OCI-LY1 (cell line): ENCODE measurements around the gene MAP3K20.
A peak's percentile ranks its signal among the peaks of the same experiment; 100 is the strongest.

Source experiments
- H2AFZ ChIP-seq: fragments of 200-600 bp; sonication (generic), shearing (Covaris generic); 2 replicates; pipeline ENCODE4 v1.6.0; 2014; ENCODE audit warnings: antibody characterized with exemption, mild to moderate bottlenecking, low read length
- H3F3A ChIP-seq: fragments of 200-600 bp; sonication (generic), shearing (Covaris generic); 2 replicates; pipeline ENCODE4 v1.6.0; 2014; ENCODE audit warnings: mild to moderate bottlenecking, antibody characterized with exemption, low read length, moderate library complexity; ENCODE audit not compliant: insufficient read depth
- H3K27ac ChIP-seq: fragments of 200-600 bp; sonication (generic); 2 replicates; pipeline ENCODE4 v1.5.1; 2014; ENCODE audit warnings: low read length, mixed run types, mild to moderate bottlenecking, low read depth; ENCODE audit not compliant: poor library complexity, severe bottlenecking
- H3K27me3 ChIP-seq: fragments of 200-600 bp; sonication (generic); 2 replicates; pipeline ENCODE4 v1.6.0; 2014; ENCODE audit warnings: antibody characterized with exemption, mild to moderate bottlenecking, low read length, moderate library complexity; ENCODE audit not compliant: insufficient read depth
- H3K36me3 ChIP-seq: fragments of 200-600 bp; sonication (generic); 2 replicates; pipeline ENCODE4 v1.6.1; 2014; ENCODE audit warnings: mild to moderate bottlenecking, antibody characterized with exemption, low read length, moderate library complexity, mixed read lengths; ENCODE audit not compliant: insufficient read depth
- H3K4me1 ChIP-seq: fragments of 200-600 bp; sonication (generic); 2 replicates; pipeline ENCODE4 v1.5.1; 2014; ENCODE audit warnings: mild to moderate bottlenecking, low read length, moderate library complexity; ENCODE audit not compliant: insufficient read depth, severe bottlenecking
- H3K4me2 ChIP-seq: fragments of 200-600 bp; sonication (generic), shearing (Covaris generic); 2 replicates; pipeline ENCODE4 v1.6.1; 2014; ENCODE audit warnings: low read length
- H3K4me3 ChIP-seq: fragments of 200-600 bp; sonication (generic); 2 replicates; pipeline ENCODE4 v1.5.1; 2014; ENCODE audit warnings: low read length, low read depth, mild to moderate bottlenecking, mixed read lengths; ENCODE audit not compliant: poor library complexity, severe bottlenecking
- H3K79me2 ChIP-seq: fragments of 200-600 bp; shearing (Covaris generic); 2 replicates; pipeline ENCODE4 v1.6.1; 2016; ENCODE audit warnings: mixed run types, low read length, mixed read lengths; ENCODE audit not compliant: insufficient read depth
- H3K9ac ChIP-seq: fragments of 200-600 bp; sonication (generic), shearing (Covaris generic); 2 replicates; pipeline ENCODE4 v1.6.1; 2014; ENCODE audit warnings: mild to moderate bottlenecking, low read length, mixed read lengths
- H3K9me2 ChIP-seq: fragments of 200-600 bp; sonication (generic), shearing (Covaris generic); 2 replicates; pipeline ENCODE4 v1.6.1; 2014; ENCODE audit warnings: low read depth, mild to moderate bottlenecking, low read length, mixed read lengths
- H3K9me3 ChIP-seq: fragments of 200-600 bp; shearing (Covaris generic); 2 replicates; pipeline ENCODE4 v1.6.1; 2014; ENCODE audit warnings: low read length, mixed read lengths
- H4K20me1 ChIP-seq: fragments of 200-600 bp; sonication (generic), shearing (Covaris generic); 2 replicates; pipeline ENCODE4 v1.6.0; 2016; ENCODE audit warnings: mild to moderate bottlenecking, low read length; ENCODE audit not compliant: insufficient read depth
- CTCF ChIP-seq: fragments of 200-600 bp; sonication (generic), shearing (Covaris generic); IDR thresholded peaks from 2 replicates; pipeline ENCODE4 v1.5.1; 2017; ENCODE audit warnings: mild to moderate bottlenecking, antibody characterized with exemption, low read length, moderate library complexity, mixed read lengths
- EZH2 ChIP-seq: fragments of 200-600 bp; sonication (generic), shearing (Covaris generic); IDR thresholded peaks from 2 replicates; pipeline ENCODE4 v1.8.0; 2017; ENCODE audit warnings: borderline replicate concordance, mixed run types, mild to moderate bottlenecking, antibody characterized with exemption, low read length, moderate library complexity, mixed read lengths

Gene MAP3K20

GRCh38 chr2:173264151-173264550 lies 188.5 kb downstream of the MAP3K20 start:
- H3K9ac ChIP-seq = peak overlapping the region; percentile 52
- H3K27me3 ChIP-seq = no peaks in the 10 kb centered on the region
- H2AFZ ChIP-seq = peak overlapping the region; percentile 88
- H3K27ac ChIP-seq = peak overlapping the region; percentile 85
- peak overlapping the region; percentile 54 for H3K4me3 ChIP-seq
- H3K9me3 ChIP-seq = no peaks in the 10 kb centered on the region
- no peaks in the 10 kb centered on the region for H3K79me2 ChIP-seq
- peaks cover 32% of the 10 kb centered on the region for H3K4me1 ChIP-seq
- H3F3A ChIP-seq = no peaks in the 10 kb centered on the region
- H3K4me2 ChIP-seq = peak overlapping the region; percentile 80
- no peaks in the 10 kb centered on the region for H3K9me2 ChIP-seq
- no peak for TF ChIP-seq CTCF
- no peak for TF ChIP-seq EZH2
- no peaks in the 10 kb centered on the region for H4K20me1 ChIP-seq
- no peaks in the 10 kb centered on the region for H3K36me3 ChIP-seq

GRCh38 chr2:173264603-173265366 lies 189.1 kb downstream of the MAP3K20 start:
- no peaks in the 10 kb centered on the region for H3F3A ChIP-seq
- peak overlapping the region; percentile 88 for H2AFZ ChIP-seq
- no peaks in the 10 kb centered on the region for H3K9me2 ChIP-seq
- no peaks in the 10 kb centered on the region for H3K79me2 ChIP-seq
- peak overlapping the region; percentile 52 for H3K9ac ChIP-seq
- TF ChIP-seq EZH2 (no peak), CTCF (no peak)
- no peaks in the 10 kb centered on the region for H4K20me1 ChIP-seq
- H3K36me3 ChIP-seq = no peaks in the 10 kb centered on the region
- H3K27me3 ChIP-seq = no peaks in the 10 kb centered on the region
- no peaks in the 10 kb centered on the region for H3K9me3 ChIP-seq
- peaks cover 32% of the 10 kb centered on the region for H3K4me1 ChIP-seq
- peak overlapping the region; percentile 80 for H3K4me2 ChIP-seq
- peak overlapping the region; percentile 85 for H3K27ac ChIP-seq
- H3K4me3 ChIP-seq = peak overlapping the region; percentile 54

GRCh38 chr2:173271135-173271534 lies 195.5 kb downstream of the MAP3K20 start:
- Histone ChIP-seq H3K4me2 (no peak overlapping the region), H3K27me3 (no peaks in the 10 kb centered on the region), H3K36me3 (no peaks in the 10 kb centered on the region), H2AFZ (no peak overlapping the region), H3K79me2 (no peaks in the 10 kb centered on the region), H3K27ac (no peak overlapping the region), H3K9me2 (no peaks in the 10 kb centered on the region), H3F3A (no peaks in the 10 kb centered on the region), H3K4me3 (no peak overlapping the region), H3K4me1 (peaks cover 11% of the 10 kb centered on the region), H3K9me3 (no peaks in the 10 kb centered on the region), H4K20me1 (no peaks in the 10 kb centered on the region), H3K9ac (no peak overlapping the region)
- no peak for TF ChIP-seq CTCF
- TF ChIP-seq EZH2 = no peak
